ENCODE results near the gene LIN52. TPM values are rescaled to one million over a fixed set of nuclear protein-coding genes. Genes with fewer than 3 reads are reported as not detected.

The LIN52 gene
- total and polyA plus RNA-seq, 2 donors (not counting 3 experiments of a cell fraction or from before 2014, with no cell fraction given) = 6.6 to 9.7 TPM

DNA sequence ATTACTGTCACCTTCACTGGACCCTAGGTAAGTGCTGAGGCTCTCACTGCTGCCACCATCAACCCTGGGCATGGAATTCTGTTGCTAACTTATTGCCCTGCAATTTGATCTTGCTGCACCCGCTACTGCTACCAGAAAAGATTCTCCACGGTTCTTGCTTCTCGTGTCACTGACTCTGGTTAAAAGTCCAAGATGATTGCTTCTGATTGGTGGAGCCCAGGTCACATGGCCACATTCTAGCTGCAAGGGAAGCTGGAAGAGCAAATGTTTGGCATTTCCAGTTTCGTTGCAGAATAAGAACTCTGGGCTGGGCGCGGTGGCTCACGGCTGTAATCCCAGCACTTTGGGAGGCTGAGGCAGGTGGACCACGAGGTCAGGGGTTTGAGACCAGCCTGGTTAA lies 147.0 kb downstream of the LIN52 start:
- no peaks in the 10 kb centered on the region for H3K9me1 ChIP-seq (replicated peaks; ENCODE audit: control insufficient read depth, extremely low read depth, insufficient read depth, low read length)
- intact Hi-C loops (cut with micrococcal nuclease) (no loop called here), dilution Hi-C loops (cut with MboI; ENCODE audit: extremely low pct_ligation_motif_present, low sequenced_read_pairs) (no loop called here)
- ChIA-PET POLR2A (no interaction called here), CTCF (interaction anchor here (1.1 kb wide), 1 partner anchor 13 kb away, joined by 3 read pairs; no protein-coding TSS in a partner anchor)
- H3K27me3 ChIP-seq (ENCODE audit: control insufficient read depth in 2 of 2, insufficient read depth in 2 of 2, low read length in 2 of 2) = peaks cover 11 to 17% of the 10 kb centered on the region in 2 experiments
- FAIRE-seq (no peak), DNase-seq (ENCODE audit: low read depth, low spot score) (no peak)
- no peak overlapping the region for H3K4me2 ChIP-seq (ENCODE audit: insufficient read depth, low read length)
- BruUV-seq (replicated peaks) = no TSS peak
- TF ChIP-seq POLR2A (IDR thresholded peaks at IDR 0.05; ENCODE audit: low read depth, low read length) (no peak), JUN (IDR thresholded peaks at IDR 0.05; ENCODE audit: borderline replicate concordance, insufficient read depth, insufficient read length, low read depth) (no peak), POLR2AphosphoS5 (IDR thresholded peaks at IDR 0.05; ENCODE audit: insufficient read depth, low read depth, low read length) (no peak), GATA2 (IDR thresholded peaks at IDR 0.05; ENCODE audit: insufficient read depth, insufficient read length, low read depth, low read length) (no peak), FOS (IDR thresholded peaks at IDR 0.05; ENCODE audit: borderline replicate concordance, insufficient read depth, low read length) (no peak)
- TF ChIP-seq, protein P1, sequence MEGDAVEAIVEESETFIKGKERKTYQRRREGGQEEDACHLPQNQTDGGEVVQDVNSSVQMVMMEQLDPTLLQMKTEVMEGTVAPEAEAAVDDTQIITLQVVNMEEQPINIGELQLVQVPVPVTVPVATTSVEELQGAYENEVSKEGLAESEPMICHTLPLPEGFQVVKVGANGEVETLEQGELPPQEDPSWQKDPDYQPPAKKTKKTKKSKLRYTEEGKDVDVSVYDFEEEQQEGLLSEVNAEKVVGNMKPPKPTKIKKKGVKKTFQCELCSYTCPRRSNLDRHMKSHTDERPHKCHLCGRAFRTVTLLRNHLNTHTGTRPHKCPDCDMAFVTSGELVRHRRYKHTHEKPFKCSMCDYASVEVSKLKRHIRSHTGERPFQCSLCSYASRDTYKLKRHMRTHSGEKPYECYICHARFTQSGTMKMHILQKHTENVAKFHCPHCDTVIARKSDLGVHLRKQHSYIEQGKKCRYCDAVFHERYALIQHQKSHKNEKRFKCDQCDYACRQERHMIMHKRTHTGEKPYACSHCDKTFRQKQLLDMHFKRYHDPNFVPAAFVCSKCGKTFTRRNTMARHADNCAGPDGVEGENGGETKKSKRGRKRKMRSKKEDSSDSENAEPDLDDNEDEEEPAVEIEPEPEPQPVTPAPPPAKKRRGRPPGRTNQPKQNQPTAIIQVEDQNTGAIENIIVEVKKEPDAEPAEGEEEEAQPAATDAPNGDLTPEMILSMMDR (IDR thresholded peaks at IDR 0.05; ENCODE audit: extremely low read depth in 1 of 2, insufficient read depth in 1 of 2, low read depth in 1 of 2, low read length in 2 of 2) = no peak
- H3K9ac ChIP-seq (replicated peaks; ENCODE audit: extremely low read depth, insufficient read depth, low read length) = no peak overlapping the region
- no peaks in the 10 kb centered on the region for H3K36me3 ChIP-seq (ENCODE audit: control insufficient read depth in 2 of 2, extremely low read depth in 1 of 2, insufficient read depth in 2 of 2, low read length in 2 of 2)
- no peaks in the 10 kb centered on the region for H4K20me1 ChIP-seq (replicated peaks; ENCODE audit: control insufficient read depth, extremely low read depth, insufficient read depth, low read length)
- H3K4me1 ChIP-seq (ENCODE audit: control insufficient read depth, extremely low read depth, insufficient read depth, low read length) = no peaks in the 10 kb centered on the region
- no peaks in the 10 kb centered on the region for H3K9me3 ChIP-seq (replicated peaks; ENCODE audit: control insufficient read depth, insufficient read depth, low read length)
- no peaks in the 10 kb centered on the region for H3K79me2 ChIP-seq (ENCODE audit: control insufficient read depth, insufficient read depth, low read length)
- H3K27ac ChIP-seq (ENCODE audit: insufficient read depth, low read depth, low read length) = no peak overlapping the region
- H3K4me3 ChIP-seq (replicated peaks in 1 of 3; ENCODE audit: insufficient read depth in 1 of 3, low read depth in 1 of 3, low read length in 3 of 3) = no peak overlapping the region
- no peak overlapping the region for H2AFZ ChIP-seq (ENCODE audit: low read depth, low read length)

DNA sequence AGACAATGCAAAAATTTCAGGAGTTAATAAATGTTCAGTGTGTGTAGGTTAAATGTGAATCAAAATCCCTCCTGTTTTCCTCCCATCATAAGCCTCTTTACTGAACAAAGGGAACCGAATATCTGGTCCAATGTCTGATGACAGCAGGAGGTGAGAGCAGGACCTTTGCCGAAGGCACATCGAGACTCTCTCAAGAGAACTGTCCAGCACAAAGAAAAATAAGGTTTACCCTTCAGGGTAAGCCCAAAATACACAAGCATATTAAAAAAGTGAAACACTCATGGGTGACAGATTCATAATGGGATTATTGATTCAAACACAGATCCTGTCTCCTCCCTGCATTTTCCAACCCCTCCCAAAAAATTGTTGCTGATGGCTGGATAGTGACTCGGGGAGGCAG lies 150.3 kb downstream of the LIN52 start:
- intact Hi-C loops (cut with micrococcal nuclease) = no loop called here
- CTCF ChIA-PET = interaction anchor here (1.8 kb wide), 1 partner anchor 15 kb away, joined by 5 read pairs; no protein-coding TSS in a partner anchor
- Histone ChIP-seq H4K20me1 (replicated peaks; ENCODE audit: control insufficient read depth, extremely low read depth, insufficient read depth, low read length) (no peaks in the 10 kb centered on the region), H3K27me3 (ENCODE audit: control insufficient read depth in 2 of 2, insufficient read depth in 2 of 2, low read length in 2 of 2) (peaks cover 32 to 38% of the 10 kb centered on the region in 2 experiments), H3K4me2 (ENCODE audit: insufficient read depth, low read length) (no peak overlapping the region), H3K79me2 (ENCODE audit: control insufficient read depth, insufficient read depth, low read length) (no peaks in the 10 kb centered on the region), H3K9ac (replicated peaks; ENCODE audit: extremely low read depth, insufficient read depth, low read length) (no peak overlapping the region), H2AFZ (ENCODE audit: low read depth, low read length) (no peak overlapping the region), H3K9me3 (replicated peaks; ENCODE audit: control insufficient read depth, insufficient read depth, low read length) (no peaks in the 10 kb centered on the region), H3K27ac (ENCODE audit: insufficient read depth, low read depth, low read length) (no peak overlapping the region), H3K36me3 (ENCODE audit: control insufficient read depth in 2 of 2, extremely low read depth in 1 of 2, insufficient read depth in 2 of 2, low read length in 2 of 2) (no peaks in the 10 kb centered on the region), H3K4me1 (ENCODE audit: control insufficient read depth, extremely low read depth, insufficient read depth, low read length) (no peaks in the 10 kb centered on the region), H3K9me1 (replicated peaks; ENCODE audit: control insufficient read depth, extremely low read depth, insufficient read depth, low read length) (no peaks in the 10 kb centered on the region), H3K4me3 (replicated peaks in 1 of 3; ENCODE audit: insufficient read depth in 1 of 3, low read depth in 1 of 3, low read length in 3 of 3) (no peak overlapping the region)
- dilution Hi-C loops (cut with MboI; ENCODE audit: extremely low pct_ligation_motif_present, low sequenced_read_pairs) = no loop called here
- BruUV-seq (replicated peaks) = no TSS peak
- TF ChIP-seq, protein P2, sequence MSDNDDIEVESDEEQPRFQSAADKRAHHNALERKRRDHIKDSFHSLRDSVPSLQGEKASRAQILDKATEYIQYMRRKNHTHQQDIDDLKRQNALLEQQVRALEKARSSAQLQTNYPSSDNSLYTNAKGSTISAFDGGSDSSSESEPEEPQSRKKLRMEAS (IDR thresholded peaks at IDR 0.05; ENCODE audit: insufficient read depth, insufficient read length) = no peak
- no peak for TF ChIP-seq POLR2AphosphoS5 (IDR thresholded peaks at IDR 0.05; ENCODE audit: insufficient read depth, low read depth, low read length)
- no peak for TF ChIP-seq FOS (IDR thresholded peaks at IDR 0.05; ENCODE audit: borderline replicate concordance, insufficient read depth, low read length)
- TF ChIP-seq POLR2A (IDR thresholded peaks at IDR 0.05; ENCODE audit: low read depth, low read length) = no peak
- TF ChIP-seq MYC (IDR thresholded peaks at IDR 0.05; ENCODE audit: low read depth, low read length) = no peak
- TF ChIP-seq, protein P1 (IDR thresholded peaks at IDR 0.05; ENCODE audit: extremely low read depth in 1 of 2, insufficient read depth in 1 of 2, low read depth in 1 of 2, low read length in 2 of 2) = no peak
- TF ChIP-seq EZH2 (IDR thresholded peaks at IDR 0.05; ENCODE audit: borderline replicate concordance, low read depth, low read length, severe bottlenecking) = no peak
- no peak for TF ChIP-seq GATA2 (IDR thresholded peaks at IDR 0.05; ENCODE audit: insufficient read depth, insufficient read length, low read depth, low read length)
- no peak for TF ChIP-seq JUN (IDR thresholded peaks at IDR 0.05; ENCODE audit: borderline replicate concordance, insufficient read depth, insufficient read length, low read depth)
- FAIRE-seq (no peak), DNase-seq (ENCODE audit: low read depth, low spot score) (no peak)
- POLR2A ChIA-PET = no interaction called here

Data from endothelial cell of umbilical vein (primary cell).